H1 (cell line): Measurements from ENCODE around the gene POLRMT. TPM values are rescaled to one million over a fixed set of nuclear protein-coding genes. Genes with fewer than 3 reads are reported as not detected.

Source experiments
- CTCF ChIA-PET: fragments of 300-600 bp; sonication (Branson Sonifier 250); formaldehyde crosslinking; loops from one replicate; lab custom pipeline; 2021; ENCODE audit not compliant: partially characterized antibody; lab: Charles Lee
- POLR2A ChIA-PET: fragments of 300-600 bp; sonication (Branson Sonifier 250); formaldehyde crosslinking; loops from one replicate; lab custom pipeline; 2021; ENCODE audit warnings: inconsistent platforms; ENCODE audit not compliant: partially characterized antibody; lab: Charles Lee
- DNase-seq, 2 experiments: peaks; one replicate each; pipeline versions ENCODE4 v3.0.0 to v3.0.0-alpha.2; 2010 to 2022; ENCODE audit warnings: low spot score in 2 of 2, low read depth in 1 of 2, mixed read lengths in 1 of 2
- FAIRE-seq: peaks from 2 replicates; lab custom pipeline; 2011; peaks lifted over from hg19 to GRCh38; lab: Jason Lieb, UNC
- H2AFZ ChIP-seq: 2 replicates; pipeline ENCODE4 v1.8.1; 2012; ENCODE audit warnings: low read length, inconsistent platforms
- H2AK5ac ChIP-seq: 2 replicates; pipeline ENCODE4 v1.6.1; 2013; ENCODE audit warnings: low read depth, low read length
- H2BK120ac ChIP-seq: replicated peaks from 2 replicates; pipeline ENCODE3; 2013; ENCODE audit warnings: low read depth, low read length, inconsistent platforms
- H2BK12ac ChIP-seq: 2 replicates; pipeline ENCODE4 v1.6.1; 2013; ENCODE audit warnings: low read depth, low read length
- H2BK15ac ChIP-seq: 2 replicates; pipeline ENCODE4 v1.6.1; 2013; ENCODE audit warnings: low read length
- H2BK20ac ChIP-seq: 2 replicates; pipeline ENCODE4 v1.6.1; 2013; ENCODE audit warnings: low read length
- H2BK5ac ChIP-seq: 2 replicates; pipeline ENCODE4 v1.6.1; 2013; ENCODE audit warnings: low read depth, low read length
- H3K14ac ChIP-seq: 2 replicates; pipeline ENCODE4 v1.6.1; 2013; ENCODE audit warnings: inconsistent platforms; ENCODE audit not compliant: insufficient read length
- H3K18ac ChIP-seq: 2 replicates; pipeline ENCODE4 v1.6.1; 2013; ENCODE audit warnings: low read length; ENCODE audit errors: extremely low read depth
- H3K23ac ChIP-seq: 2 replicates; pipeline ENCODE4 v1.6.1; 2013; ENCODE audit warnings: inconsistent platforms; ENCODE audit not compliant: insufficient read length
- H3K23me2 ChIP-seq: 2 replicates; pipeline ENCODE4 v1.6.1; 2013; ENCODE audit warnings: low read depth, low read length
- H3K27ac ChIP-seq: 2 replicates; pipeline ENCODE4 v1.6.1; 2011; ENCODE audit warnings: low read depth, low read length, inconsistent platforms
- H3K27me3 ChIP-seq, 4 experiments: replicated peaks in 1 of 4; 1 replicate in 1 of 4; 2 replicates in 3 of 4; pipeline versions ENCODE4 v1.6.1 to v1.8.1; 2011 to 2013; ENCODE audit warnings: low read length in 3 of 4, mild to moderate bottlenecking in 3 of 4, inconsistent platforms in 2 of 4, mixed read lengths in 2 of 4, moderate library complexity in 1 of 4; ENCODE audit not compliant: control insufficient read depth in 3 of 4, insufficient read depth in 3 of 4; ENCODE audit errors: extremely low read depth in 1 of 4
- H3K36me3 ChIP-seq, 4 experiments: 2 replicates each; pipeline versions ENCODE4 v1.6.1 to v1.8.1; 2011 to 2013; ENCODE audit warnings: mild to moderate bottlenecking in 4 of 4, low read length in 3 of 4, moderate library complexity in 2 of 4, control low read depth in 1 of 4, inconsistent platforms in 1 of 4; ENCODE audit not compliant: insufficient read depth in 4 of 4, control insufficient read depth in 2 of 4
- H3K4ac ChIP-seq: replicated peaks from 2 replicates; pipeline ENCODE3; 2013; ENCODE audit warnings: low read length, low read depth, mixed read lengths, inconsistent platforms; ENCODE audit not compliant: insufficient read length
- H3K4me1 ChIP-seq, 4 experiments: replicated peaks in 1 of 4; 1 replicate in 1 of 4; 2 replicates in 3 of 4; pipeline versions ENCODE4 v1.6.1 to v1.8.1; 2011 to 2013; ENCODE audit warnings: low read length in 3 of 4, inconsistent platforms in 2 of 4, mixed read lengths in 1 of 4; ENCODE audit not compliant: insufficient read depth in 4 of 4, control insufficient read depth in 3 of 4
- H3K4me2 ChIP-seq, 2 experiments: 2 replicates each; pipeline versions ENCODE4 v1.6.1 to v1.8.1; 2011 to 2013; ENCODE audit warnings: low read depth in 2 of 2, low read length in 2 of 2, control low read depth in 1 of 2, inconsistent platforms in 1 of 2, mild to moderate bottlenecking in 1 of 2; ENCODE audit not compliant: insufficient read depth in 1 of 2
- H3K4me3 ChIP-seq, 4 experiments: fragments of 200-600, 300-600 bp in 1 of 4; sonication (generic), shearing (Covaris generic), sonication (Bioruptor Twin) in 1 of 4; 2 replicates each; pipeline versions ENCODE4 v1.5.1 to v1.8.1; 2011 to 2016; ENCODE audit warnings: low read length in 4 of 4, low read depth in 3 of 4, control low read depth in 2 of 4, inconsistent platforms in 2 of 4, mild to moderate bottlenecking in 2 of 4, mixed read lengths in 1 of 4, moderate library complexity in 1 of 4; ENCODE audit not compliant: insufficient read depth in 2 of 4; ENCODE audit errors: extremely low read depth in 1 of 4
- H3K56ac ChIP-seq: replicated peaks from 2 replicates; pipeline ENCODE3; 2013; ENCODE audit warnings: low read depth, mild to moderate bottlenecking, mixed read lengths, low read length, inconsistent platforms; ENCODE audit not compliant: insufficient read length
- H3K79me1 ChIP-seq: 2 replicates; pipeline ENCODE4 v1.6.1; 2013; ENCODE audit warnings: low read depth, low read length, control low read depth
- H3K79me2 ChIP-seq, 2 experiments: 2 replicates each; pipeline versions ENCODE4 v1.6.1 to v1.8.1; 2012 to 2013; ENCODE audit warnings: low read length in 2 of 2, mild to moderate bottlenecking in 2 of 2, inconsistent platforms in 1 of 2; ENCODE audit not compliant: insufficient read depth in 2 of 2, control insufficient read depth in 1 of 2
- H3K9ac ChIP-seq, 4 experiments: replicated peaks in 1 of 4; 1 replicate in 1 of 4; 2 replicates in 3 of 4; pipeline versions ENCODE4 v1.6.1 to v1.8.1; 2011 to 2013; ENCODE audit warnings: low read depth in 3 of 4, low read length in 3 of 4, control low read depth in 2 of 4, mild to moderate bottlenecking in 2 of 4, moderate library complexity in 2 of 4, inconsistent platforms in 1 of 4; ENCODE audit errors: extremely low read depth in 1 of 4
- H3K9me3 ChIP-seq, 2 experiments: 2 replicates each; pipeline versions ENCODE4 v1.6.1 to v1.8.1; 2012 to 2013; ENCODE audit warnings: mild to moderate bottlenecking in 2 of 2, moderate library complexity in 2 of 2, control low read depth in 1 of 2, inconsistent platforms in 1 of 2, low read depth in 1 of 2, low read length in 1 of 2, mixed read lengths in 1 of 2; ENCODE audit not compliant: insufficient read depth in 2 of 2
- H4K20me1 ChIP-seq, 2 experiments: replicated peaks in 1 of 2; 2 replicates each; pipeline versions ENCODE3 to v1.8.1; 2011 to 2013; ENCODE audit warnings: inconsistent platforms in 2 of 2, low read length in 2 of 2, mild to moderate bottlenecking in 1 of 2; ENCODE audit not compliant: insufficient read depth in 2 of 2, control insufficient read depth in 1 of 2
- H4K5ac ChIP-seq: 2 replicates; pipeline ENCODE4 v1.6.1; 2013; ENCODE audit warnings: low read length, low read depth, mixed read lengths, inconsistent platforms; ENCODE audit not compliant: insufficient read length
- H4K8ac ChIP-seq: 2 replicates; pipeline ENCODE4 v1.8.0; 2013; ENCODE audit warnings: mild to moderate bottlenecking, moderate library complexity, low read length, inconsistent platforms; ENCODE audit not compliant: insufficient read depth; ENCODE audit errors: extremely low read depth
- H4K91ac ChIP-seq: replicated peaks from 2 replicates; pipeline ENCODE3; 2013; ENCODE audit warnings: low read length, mixed read lengths, inconsistent platforms; ENCODE audit not compliant: insufficient read length
- ASH2L ChIP-seq: fragments of 200-600, 300-600 bp; sonication (generic); IDR thresholded peaks from one replicate; pipeline ENCODE4 v1.7.1; 2017; ENCODE audit warnings: low read length
- ATF2 ChIP-seq: IDR thresholded peaks from 2 replicates; pipeline ENCODE4 v1.6.1; 2012; ENCODE audit warnings: low read length, inconsistent platforms
- BRCA1 ChIP-seq: IDR thresholded peaks from 2 replicates; pipeline ENCODE4 v1.6.1; 2012; ENCODE audit warnings: low read depth, low read length, improper control_type of control experiment
- CHD2 ChIP-seq: IDR thresholded peaks from 2 replicates; pipeline ENCODE4 v1.6.1; 2012; ENCODE audit warnings: low read length, improper control_type of control experiment
- CREB1 ChIP-seq: IDR thresholded peaks from 2 replicates; pipeline ENCODE4 v1.6.1; 2012; ENCODE audit warnings: inconsistent platforms
- EGR1 ChIP-seq: IDR thresholded peaks from 2 replicates; pipeline ENCODE4 v1.6.1; 2011; ENCODE audit warnings: low read depth, low read length, borderline replicate concordance
- JUND ChIP-seq: IDR thresholded peaks from 2 replicates; pipeline ENCODE4 v1.6.1; 2011; ENCODE audit warnings: mild to moderate bottlenecking, improper control_type of control experiment, low read length
- KDM4A ChIP-seq: IDR thresholded peaks from one replicate; pipeline ENCODE4 v1.7.1; 2012; ENCODE audit warnings: low read depth, mild to moderate bottlenecking, moderate library complexity, low read length, inconsistent platforms; ENCODE audit not compliant: severe bottlenecking
- NRF1 ChIP-seq: IDR thresholded peaks from 2 replicates; pipeline ENCODE4 v1.6.1; 2011; ENCODE audit warnings: mild to moderate bottlenecking, low read depth, low read length, improper control_type of control experiment
- RAD21 ChIP-seq, 2 experiments: IDR thresholded peaks in 1 of 2; conservative IDR thresholded peaks in 1 of 2; 2 replicates each; pipeline ENCODE4 v1.6.1; 2011; ENCODE audit warnings: low read depth in 2 of 2, low read length in 2 of 2, improper control_type of control experiment in 1 of 2, inconsistent platforms in 1 of 2, mild to moderate bottlenecking in 1 of 2, moderate library complexity in 1 of 2
- SIX5 ChIP-seq: IDR thresholded peaks from 2 replicates; pipeline ENCODE4 v1.6.1; 2011; ENCODE audit warnings: mild to moderate bottlenecking, low read depth, low read length
- SRF ChIP-seq: IDR thresholded peaks from 2 replicates; pipeline ENCODE4 v1.6.1; 2011; ENCODE audit warnings: mild to moderate bottlenecking, low read depth, low read length, moderate library complexity
- YY1 ChIP-seq: IDR thresholded peaks from 2 replicates; pipeline ENCODE4 v1.6.1; 2011; ENCODE audit warnings: low read depth, mild to moderate bottlenecking, low read length
- WGBS, 2 experiments: shearing (Covaris generic) in 1 of 2; methylation state at CpG; one replicate each; pipeline versions ENCODE4 v1.1.6 to v1.1.7; 2013 to 2015; ENCODE audit warnings: low lambda C conversion rate in 2 of 2, mixed read lengths in 2 of 2, inconsistent platforms in 1 of 2, low coverage in 1 of 2, missing lambda C conversion rate in 1 of 2; ENCODE audit not compliant: insufficient replicate concordance in 2 of 2, insufficient coverage in 1 of 2, insufficient read length in 1 of 2; ENCODE audit errors: extremely low coverage in 1 of 2, missing lambda C conversion rate in 1 of 2; 5-methylcytosine and 5-hydroxymethylcytosine counted together
- polyA plus RNA-seq, 7 experiments: library from polyadenylated mRNA; depleted of rRNA in 3 of 7; stranded (reverse) in 5 of 7; unstranded in 2 of 7; fragments of >200 nt in 5 of 7; fragments of 200-250 nt in 2 of 7; gene quantifications; 1 replicate in 5 of 7; 2 replicates in 1 of 7; 4 replicates in 1 of 7; pipeline versions ENCODE4 v1.2.1 to v1.2.3, GENCODE V29; 2011 to 2013; ENCODE audit warnings: missing spikeins in 2 of 7, mixed read lengths in 2 of 7
- total RNA-seq: library from RNA; stranded (reverse); fragmentation: NEBNext Ultra II Directional; extraction: Animal tissue kit (Norgen Biotek cat#: 25700); gene quantifications from 2 replicates; pipeline ENCODE4 v1.2.1, GENCODE V29; 2021

POLRMT gene
- total and polyA plus RNA-seq, 2 of the 8 experiments (the other 6 are each of a cell fraction or from before 2014, with no cell fraction given), result 93.0 to 111 TPM

GRCh38 chr19:648305-648704 lies 15.0 kb upstream of the POLRMT start:
- 89% methylated on average over 8 of the region's 29 CpGs; no CpG with 5 or more reads in 1 of the 2 experiments for WGBS, 2 experiments
- Histone ChIP-seq H3K4me3 (no peak overlapping the region), H3K23me2 (no peaks in the 10 kb centered on the region), H2BK5ac (no peak overlapping the region), H2BK12ac (no peak overlapping the region), H2AK5ac (no peak overlapping the region), H3K56ac (no peak overlapping the region), H2AFZ (no peak overlapping the region), H3K4ac (no peak overlapping the region), H3K9me3 (no peaks in the 10 kb centered on the region), H3K79me1 (0 out of 2 replicates have a peak, but pooled peaks cover 1% of the 10 kb centered on the region), H3K4me1 (no peaks in the 10 kb centered on the region), H3K27ac (no peak overlapping the region), H4K8ac (no peak overlapping the region), H4K91ac (no peak overlapping the region), H3K14ac (no peak overlapping the region), H3K18ac (no peak overlapping the region), H3K79me2 (peaks cover 0 to 13% of the 10 kb centered on the region in 2 experiments; a peak in 3 of 4 replicates), H3K9ac (no peak overlapping the region), H2BK120ac (no peak overlapping the region), H3K23ac (no peak overlapping the region), H3K36me3 (peaks cover 0 to 70% (median 18%) of the 10 kb centered on the region in 4 experiments; a peak in 6 of 8 replicates), H3K4me2 (no peak overlapping the region), H2BK15ac (no peak overlapping the region), H3K27me3 (no peaks in the 10 kb centered on the region), H2BK20ac (no peak overlapping the region), H4K20me1 (peaks cover 13 to 19% of the 10 kb centered on the region in 2 experiments), H4K5ac (no peak overlapping the region)
- ChIA-PET POLR2A (interaction anchor here (0.5 to 2.3 kb wide), 3 partner anchors 8 to 72 kb away, joined by 3 to 9 read pairs (median 3); partner anchors contain the start of gene RNF126), CTCF (interaction anchor here (1.8 kb wide), 1 partner anchor 13 kb away, joined by 4 read pairs; no protein-coding TSS in a partner anchor)
- DNase-seq, result no peak
- no peak for FAIRE-seq
- TF ChIP-seq SRF (no peak), JUND (no peak), CHD2 (no peak), SIX5 (no peak), KDM4A (no peak), EGR1 (no peak), ASH2L (no peak), BRCA1 (no peak), CREB1 (no peak), NRF1 (no peak), ATF2 (no peak), RAD21 (IDR thresholded peaks at IDR 0.05 in 1 of 2, conservative IDR thresholded peaks at IDR 0.05 in 1 of 2; ENCODE audit: low read depth in 2 of 2, low read length in 2 of 2) (no peak), YY1 (no peak)
